Measurements from ENCODE around the gene NDUFA3.

GRCh38 chr19:54074851-54075250, 27.8 kb upstream of the NDUFA3 start:
- no peak for TF ChIP-seq CTCF (IDR thresholded peaks at IDR 0.05; ENCODE audit: poor library complexity)
- TF ChIP-seq EZH2 (IDR thresholded peaks at IDR 0.05; ENCODE audit: borderline replicate concordance), result no peak
- TF ChIP-seq EZH2phosphoT487 (IDR thresholded peaks at IDR 0.05; ENCODE audit: low read depth, severe bottlenecking, unreplicated experiment), result no peak

All from hepatocyte (in vitro differentiated cells).